HG02763 (cell line): Measurements from ENCODE around the gene LSM6.
A peak's percentile ranks its signal among the peaks of the same experiment; 100 is the strongest.

Source experiments
- ATAC-seq: cut with Tn5 transposase; IDR thresholded peaks from one replicate; pipeline ENCODE4 v1.9.1; 2021; ENCODE audit warnings: mild to moderate bottlenecking, moderate library complexity; ENCODE audit not compliant: unreplicated experiment

Gene LSM6

DNA sequence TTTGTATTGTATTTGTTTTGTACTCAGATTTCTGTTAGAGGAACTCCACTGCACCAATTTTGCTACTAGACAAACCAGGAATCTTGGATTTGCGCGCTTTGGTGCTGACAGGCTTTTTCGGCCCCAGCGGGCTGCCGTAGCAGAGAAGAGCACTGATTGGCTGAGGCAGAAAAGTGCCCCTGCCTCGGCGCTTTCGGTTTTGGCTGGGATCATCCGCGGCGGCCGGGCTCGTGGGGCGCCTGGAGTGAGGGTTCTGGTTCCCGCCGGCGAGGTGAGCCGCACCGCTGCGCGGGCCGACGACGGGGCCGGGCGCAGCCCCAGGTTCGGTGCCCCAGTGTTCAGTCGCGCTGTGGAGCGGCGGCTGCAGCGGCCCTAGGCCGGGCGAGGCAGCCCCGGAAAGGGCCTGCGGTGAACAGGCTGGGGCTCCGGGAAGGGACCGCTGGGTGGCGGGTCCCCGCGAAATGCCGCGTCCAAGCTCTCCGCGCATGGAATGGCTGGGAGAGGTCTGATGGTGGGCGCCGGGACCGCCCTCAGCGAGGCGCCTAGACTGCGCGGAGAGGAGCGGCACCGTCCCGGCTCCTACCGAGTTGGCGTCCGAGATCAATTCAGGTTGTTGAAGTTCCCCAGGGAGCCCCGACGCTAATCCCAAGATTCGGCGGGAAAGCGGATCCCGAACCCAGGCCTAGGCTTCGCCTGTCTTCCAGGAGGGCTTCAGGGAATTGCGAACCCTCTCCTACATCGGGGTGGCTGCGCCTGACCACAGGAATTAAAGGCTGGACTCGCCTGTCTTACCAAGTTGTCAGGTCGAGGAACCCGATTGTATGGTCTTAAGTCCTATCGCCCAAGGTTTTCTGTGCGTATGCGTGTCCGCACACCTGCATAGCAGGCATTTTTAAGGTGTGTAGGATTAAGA, at the start of gene LSM6:
Gene LSM6, plus strand, starts transcription at position 178 of the 913 bp plus-strand sequence. CDS start 7,204 bp downstream, outside the sequence.
- ATAC-seq: peak; percentile 94

DNA sequence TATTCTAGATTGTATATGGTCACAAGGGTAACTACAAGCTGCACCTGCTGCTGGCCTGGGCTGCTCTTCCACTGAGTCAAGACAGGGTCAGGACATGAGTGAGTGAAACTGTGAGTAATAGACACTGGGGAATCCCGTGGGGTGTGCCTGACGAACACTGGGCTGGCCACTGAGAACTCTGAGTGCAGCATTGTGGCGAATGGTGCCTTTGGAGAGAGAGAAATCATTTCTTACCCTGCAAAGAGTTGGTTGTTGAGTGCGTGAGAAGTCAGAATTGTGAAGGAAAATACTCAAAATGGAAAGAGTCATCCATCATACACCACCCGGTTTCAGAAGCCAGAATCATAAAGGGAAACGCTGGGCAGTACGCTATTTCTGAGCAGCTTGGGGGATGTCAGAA, 43.1 kb upstream of the LSM6 start:
- peak; percentile 98 for ATAC-seq

DNA sequence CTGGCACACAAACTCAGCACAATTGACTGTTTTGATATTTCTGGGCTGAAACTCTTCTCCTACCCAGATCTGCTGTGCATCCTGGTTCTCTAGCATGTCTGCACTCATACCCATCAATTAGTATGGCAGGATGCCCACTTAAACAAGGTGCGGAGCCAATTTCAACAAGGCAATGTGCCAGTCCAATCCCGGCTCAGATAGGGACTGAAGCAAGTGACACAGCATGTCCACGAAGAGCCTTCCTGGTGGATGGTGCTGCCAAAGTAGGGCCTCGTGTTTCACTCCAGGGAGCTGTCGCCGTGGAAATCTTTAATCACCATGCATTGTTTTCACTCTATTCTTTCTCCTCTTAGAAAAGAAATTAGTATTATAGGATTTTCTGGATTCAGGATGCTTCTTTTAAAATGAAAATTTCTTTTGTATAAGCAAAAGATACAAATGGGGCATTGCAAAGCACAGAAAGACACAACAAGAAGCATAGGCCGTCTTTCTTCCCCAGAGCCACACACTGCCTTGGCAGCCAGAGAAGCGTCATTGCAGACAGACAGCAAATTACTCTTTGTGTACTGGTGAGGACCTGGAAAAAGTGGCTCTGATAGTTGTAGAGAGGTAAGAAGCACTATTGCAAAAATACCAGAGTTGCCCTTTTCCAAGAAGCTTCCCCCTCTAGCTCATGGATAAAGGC, 40.6 kb upstream of the LSM6 start:
- ATAC-seq: no peak

DNA sequence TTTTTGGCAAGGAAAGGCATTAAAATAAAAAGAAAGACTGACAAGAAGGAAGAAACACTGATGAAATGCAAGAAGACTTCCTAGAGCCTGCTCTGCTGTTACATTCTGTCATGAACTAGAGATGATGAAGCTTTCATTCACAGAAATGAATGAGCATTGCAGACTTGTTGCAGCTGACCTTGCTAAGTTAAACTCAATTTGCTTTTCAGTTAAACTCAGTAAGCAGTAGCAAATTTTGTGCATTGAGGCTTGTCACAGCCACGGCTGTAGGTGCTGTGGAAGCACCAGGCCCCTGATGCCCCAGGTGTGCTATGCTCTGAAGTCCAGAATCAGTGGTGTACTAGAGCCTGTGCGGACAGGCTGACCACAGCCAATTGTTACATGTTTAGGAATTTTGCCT, 39.6 kb upstream of the LSM6 start:
- ATAC-seq: no peak

DNA sequence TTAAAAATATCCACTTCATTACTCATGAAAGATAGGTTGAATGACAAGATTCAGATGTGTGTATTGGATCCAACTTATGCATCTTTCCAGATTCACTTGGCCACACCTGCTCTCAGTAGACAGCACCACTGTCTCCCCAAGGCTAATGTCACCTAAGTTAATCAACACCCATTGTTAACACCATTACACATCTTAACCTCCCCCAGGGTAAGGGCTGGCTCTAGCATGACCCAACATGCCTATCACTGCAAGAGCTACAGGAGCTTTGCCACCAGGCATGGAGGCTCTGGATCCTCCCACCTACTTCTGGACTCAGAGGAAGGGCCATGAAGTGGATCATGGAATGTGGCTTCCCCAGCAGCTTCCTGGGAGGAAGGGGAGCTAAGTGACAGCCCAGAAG, 32.8 kb upstream of the LSM6 start:
- ATAC-seq: no peak

DNA sequence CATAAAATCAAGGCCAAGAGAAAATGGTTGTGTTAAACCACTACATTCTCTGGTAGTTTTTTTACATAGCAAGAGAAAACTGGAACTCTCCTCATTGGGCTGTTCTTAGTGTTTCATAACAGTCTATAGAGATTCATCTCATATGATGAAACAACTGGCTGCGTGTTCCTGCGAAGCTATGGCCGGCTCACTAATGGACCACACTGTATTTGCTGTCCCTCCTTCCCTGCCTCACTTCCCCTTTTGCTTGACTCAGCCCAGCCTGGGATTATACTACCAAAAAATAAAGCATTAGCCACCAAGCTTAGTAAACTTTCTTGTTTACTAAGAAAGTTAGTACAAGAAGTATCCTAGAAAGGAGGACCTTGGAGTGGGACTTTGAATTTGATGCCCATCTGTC, 31.6 kb upstream of the LSM6 start:
- no peak for ATAC-seq

DNA sequence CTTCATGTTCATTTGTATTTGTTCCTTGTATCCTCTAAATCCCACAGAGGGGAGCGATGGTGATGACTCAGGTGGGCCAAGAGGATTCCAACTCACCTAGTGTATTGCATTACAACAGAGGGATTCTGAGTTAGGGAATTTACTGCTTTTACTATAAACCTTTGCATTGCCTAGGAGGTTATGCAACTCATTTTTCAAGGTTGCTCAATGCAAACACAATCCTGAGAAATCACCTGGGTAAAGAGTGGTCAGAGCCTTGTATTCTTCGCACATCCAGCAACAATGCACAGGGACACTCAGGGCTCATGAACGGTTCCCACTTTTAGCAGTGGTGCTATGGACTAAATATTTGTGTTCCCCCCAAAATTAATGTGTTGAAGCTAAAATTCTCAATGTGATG, 28.6 kb upstream of the LSM6 start:
- ATAC-seq: no peak

DNA sequence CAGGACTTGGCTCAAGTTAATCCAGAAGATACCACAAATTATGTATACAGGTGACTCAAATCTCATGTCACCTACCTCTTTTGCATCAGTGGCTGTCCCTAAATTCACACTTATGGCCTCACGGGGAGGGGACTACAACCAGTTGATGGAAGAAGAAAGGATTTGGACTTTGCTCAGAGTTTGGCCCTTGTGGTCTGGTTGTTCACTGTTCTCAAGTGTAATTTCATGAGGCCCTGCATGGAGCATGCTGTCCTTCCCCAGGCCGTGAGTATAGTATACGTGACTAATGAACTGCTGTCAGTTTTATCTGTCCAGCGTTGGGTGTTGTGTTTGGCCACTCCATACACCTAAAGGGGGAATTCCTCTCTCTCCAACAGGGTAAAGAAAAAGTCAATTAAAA, 27.5 kb upstream of the LSM6 start:
- ATAC-seq: no peak

DNA sequence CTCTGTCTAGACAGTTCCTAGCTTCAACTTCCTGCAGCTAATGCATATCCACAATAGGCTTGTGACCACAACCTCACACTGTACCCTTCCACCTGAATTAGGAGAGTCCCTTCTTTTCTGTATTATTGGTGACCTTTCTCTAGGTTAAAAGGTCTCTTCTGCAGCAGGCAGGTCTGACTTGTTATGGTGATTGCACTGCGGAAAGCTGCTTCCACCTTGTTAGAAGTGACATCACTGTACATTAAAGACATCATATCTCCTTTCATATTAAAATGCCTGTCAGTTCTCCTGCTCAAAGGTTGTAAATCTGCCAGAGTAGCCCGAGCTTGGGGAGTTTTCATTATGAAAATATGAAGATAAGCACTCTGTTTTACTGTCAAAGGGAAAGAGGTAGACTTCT, 21.5 kb upstream of the LSM6 start:
- ATAC-seq: no peak

DNA sequence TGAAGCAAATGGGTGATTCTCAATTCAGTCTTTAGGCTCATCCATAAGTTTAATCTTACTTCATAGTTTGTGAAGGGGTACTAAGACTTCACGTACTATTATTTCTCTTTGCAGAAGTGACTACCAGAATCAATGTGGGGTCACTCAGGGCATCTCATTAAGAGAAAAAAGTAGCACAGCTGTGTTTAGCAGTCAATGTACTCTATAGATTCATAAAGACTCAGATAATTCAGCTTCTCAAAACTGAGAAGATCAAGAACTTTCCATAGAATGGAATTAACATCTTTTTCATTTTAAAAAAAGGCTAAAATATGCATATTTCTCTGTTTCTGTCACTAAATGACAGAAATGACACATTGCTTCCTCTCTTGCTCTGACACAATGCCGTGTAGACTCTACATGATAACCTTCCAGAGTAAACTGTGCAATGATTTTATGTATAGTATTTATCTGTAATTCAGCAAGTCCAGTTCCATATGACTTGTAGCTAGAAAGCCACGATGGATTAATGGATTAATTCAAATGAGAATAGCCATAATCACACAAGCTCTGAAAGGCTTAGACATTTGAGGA, 20.3 kb upstream of the LSM6 start:
- no peak for ATAC-seq

DNA sequence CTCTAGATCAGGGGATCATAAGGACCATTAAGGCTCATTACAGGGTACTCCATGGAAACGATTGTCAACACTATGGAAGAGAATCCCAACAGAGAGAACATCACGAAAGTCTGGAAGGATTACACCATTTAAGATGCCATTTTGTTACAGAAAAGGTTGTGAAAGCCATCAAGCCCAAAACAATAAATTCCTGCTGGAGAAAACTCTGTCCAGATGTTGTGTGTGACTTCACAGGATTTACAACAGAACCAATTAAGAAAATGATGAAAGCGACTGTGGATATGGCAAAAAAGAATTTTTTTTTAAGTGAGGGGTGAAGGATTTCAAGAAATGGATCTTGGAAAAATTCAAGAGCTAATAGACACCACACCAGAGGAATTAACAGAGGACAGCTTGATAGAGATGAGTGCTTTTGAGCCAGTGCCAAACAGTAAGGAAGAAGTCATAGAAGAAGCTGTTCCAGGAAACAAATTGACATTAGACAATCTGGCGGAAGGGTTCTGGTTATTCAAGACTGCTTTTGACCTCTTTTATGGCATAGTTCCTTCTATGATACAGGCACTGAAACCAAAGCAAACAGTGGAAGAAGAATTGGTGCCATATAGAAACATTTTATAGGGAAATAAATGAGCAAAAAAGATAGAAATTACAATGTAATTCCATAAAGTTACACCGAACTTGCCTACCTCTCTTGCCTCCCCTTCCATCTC, 17.3 kb upstream of the LSM6 start:
- ATAC-seq: no peak

DNA sequence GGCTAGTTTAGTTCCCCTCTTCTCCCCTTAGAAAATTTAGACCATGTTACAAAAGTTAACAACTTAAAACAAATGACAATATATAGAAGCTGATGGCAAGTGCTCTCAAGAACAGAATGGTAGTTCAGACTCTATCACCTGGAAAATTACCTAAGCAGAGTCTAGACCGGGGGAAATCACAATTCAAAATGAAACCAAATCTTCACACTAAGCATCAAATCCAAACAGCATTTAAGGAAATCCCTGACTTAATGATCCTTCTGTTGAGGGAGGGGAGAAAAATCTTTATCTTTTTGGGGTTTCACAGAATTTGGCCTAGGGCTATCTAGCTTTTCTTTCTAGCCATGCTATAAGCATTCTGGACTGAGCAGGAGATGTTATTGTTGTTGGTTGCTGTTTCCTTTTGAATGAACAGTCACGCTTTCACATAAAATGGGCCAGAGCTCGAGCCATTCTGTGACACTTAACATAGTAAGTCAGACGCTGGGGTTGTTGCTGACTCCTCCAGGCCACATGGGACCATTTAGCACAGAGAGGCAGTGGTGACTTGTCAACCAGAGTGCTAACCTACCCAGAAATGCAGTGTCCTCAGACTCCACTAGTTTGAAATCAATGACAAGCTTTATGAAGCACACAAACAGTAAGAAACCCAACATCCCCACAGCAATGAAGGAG, 16.0 kb upstream of the LSM6 start:
- no peak for ATAC-seq

DNA sequence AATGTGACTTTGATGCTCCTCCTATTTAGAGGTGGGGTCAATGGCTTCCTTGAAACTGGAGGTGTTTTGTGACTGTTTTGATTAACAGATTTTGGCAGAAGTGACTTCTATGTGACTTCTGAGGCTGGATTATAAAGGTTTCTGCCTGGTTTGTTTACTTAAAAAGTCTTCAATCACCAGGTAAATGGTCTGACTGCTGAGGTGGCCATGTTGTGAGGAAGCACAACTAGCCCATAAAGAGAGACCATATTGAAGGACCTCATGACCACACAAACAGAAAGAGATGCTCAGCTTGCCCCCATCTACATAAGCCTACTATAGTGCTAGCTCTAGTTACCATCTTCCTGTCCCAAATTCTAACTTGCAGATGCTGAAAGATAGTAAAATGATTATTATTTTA, 14.3 kb upstream of the LSM6 start:
- ATAC-seq: no peak

DNA sequence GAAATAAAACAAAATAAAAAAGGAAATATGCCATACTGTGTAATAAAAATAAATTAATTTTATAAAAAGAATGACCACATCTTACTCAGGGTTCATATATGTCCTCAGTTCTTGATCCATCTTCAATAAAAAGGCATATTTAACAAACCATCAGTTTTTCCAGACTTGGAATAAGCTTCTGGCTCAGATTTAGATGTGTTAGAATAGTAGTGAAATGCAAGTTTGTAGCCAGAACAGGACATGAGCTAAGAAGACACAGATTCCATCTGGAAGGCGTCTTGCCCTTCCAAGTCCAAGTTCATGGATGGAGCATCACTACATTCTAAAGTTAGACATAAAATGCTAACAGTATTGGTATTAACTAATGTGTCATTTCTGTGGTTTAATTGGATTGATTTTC, 10.3 kb upstream of the LSM6 start:
- ATAC-seq: no peak

DNA sequence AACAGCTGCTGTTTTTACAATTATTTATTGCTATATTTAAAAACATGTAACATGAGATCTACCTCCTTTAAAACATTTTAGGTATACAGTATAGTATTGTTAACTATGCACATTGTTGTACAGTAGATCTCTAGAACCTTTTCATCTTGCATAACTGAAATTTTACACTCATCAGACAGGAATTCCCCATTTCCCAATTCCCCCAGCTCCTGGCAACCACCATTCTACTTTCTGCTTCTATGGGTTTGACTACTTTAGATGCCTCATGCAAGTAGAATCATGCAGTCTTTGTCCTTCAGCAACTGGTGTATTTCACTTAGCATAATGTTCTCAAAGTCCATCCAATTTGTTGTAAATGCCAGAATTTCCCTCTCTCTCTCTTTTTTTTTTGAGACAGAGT, 9.7 kb upstream of the LSM6 start:
- ATAC-seq: no peak

DNA sequence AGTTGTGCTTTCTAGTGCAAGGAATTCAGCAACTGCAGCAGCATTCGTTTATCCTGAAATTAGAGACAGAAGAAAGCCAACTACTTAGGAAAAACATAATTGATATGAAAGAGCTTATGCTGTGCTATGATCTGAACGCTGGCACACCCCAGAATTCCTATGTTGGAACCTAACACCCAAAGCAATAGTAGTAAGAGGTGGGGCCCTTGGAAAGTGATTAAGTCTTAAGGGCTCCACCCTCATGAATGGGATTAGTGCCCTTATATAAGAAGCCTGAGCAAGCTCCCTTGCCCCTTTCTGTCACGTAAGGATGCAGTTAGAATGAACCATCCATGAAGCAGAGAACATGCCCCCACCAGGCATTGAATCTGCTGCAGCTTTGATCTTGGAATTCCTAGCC, 5.4 kb upstream of the LSM6 start:
- ATAC-seq: no peak

DNA sequence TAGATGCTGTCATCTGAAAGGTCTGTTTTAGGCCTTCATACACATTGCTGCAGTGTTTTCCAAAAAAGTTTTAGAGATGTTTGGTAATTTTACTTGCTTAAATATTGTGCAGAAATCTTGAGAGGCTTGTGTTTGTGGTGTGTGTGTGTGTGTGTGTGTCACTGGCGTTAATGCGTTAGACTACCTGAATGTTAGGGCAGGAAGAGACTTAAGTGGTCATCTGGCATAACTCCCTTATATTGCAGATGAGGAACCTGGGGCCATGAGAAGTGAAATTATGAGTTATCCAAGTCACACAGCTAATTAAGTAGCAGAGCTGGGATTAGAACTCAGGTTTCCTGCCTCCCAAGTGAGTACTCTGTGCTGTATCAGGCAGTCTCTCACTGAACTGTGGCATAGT, 1.4 kb downstream of the LSM6 start:
- no peak for ATAC-seq

DNA sequence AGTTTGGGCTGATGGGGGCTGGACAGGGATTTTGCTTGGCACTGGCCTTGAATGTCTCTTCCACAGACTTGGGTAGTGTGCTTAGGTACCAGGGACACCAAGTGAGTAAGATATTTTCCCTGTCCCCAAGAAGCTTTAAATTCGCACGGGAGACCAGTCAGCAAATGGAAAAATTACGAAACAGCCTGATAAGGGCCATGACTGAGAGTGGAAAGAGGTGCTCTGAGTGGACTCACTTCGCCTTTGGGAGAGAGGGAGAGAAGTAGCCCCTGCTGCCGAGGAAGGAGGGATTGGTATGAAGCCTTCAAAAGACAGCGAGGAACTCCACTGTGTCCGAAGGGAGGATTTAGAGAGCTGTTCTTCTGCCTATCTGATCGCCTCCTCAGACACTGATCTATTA, 2.6 kb downstream of the LSM6 start:
- no peak for ATAC-seq

DNA sequence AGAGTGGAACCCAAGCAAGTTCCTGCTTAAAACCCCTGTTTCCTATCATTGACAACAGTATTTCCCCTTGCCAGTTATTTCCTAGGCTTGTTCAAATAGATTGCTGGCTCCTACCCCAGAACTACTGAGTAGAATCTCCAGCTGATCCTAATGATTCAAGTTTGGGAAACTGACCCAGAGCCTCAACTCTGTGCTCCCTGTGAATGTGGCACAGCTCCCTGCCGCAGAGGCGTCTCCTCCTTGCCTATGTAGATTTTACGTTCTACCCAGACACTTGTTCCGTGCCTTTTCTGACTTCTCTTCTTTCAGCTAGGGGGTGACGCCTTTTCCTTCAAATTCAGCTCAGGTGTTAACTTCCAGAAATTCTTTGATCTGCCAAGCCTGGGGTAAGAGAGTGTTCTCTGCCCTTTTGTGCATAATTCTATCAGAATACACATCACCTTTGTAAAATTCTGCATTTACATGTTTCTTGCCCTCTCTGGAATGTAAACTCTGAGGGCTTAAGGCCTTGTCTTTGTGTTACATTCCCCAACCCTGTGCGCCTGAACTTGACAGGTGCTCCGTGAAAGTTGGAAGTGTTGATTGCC, 4.4 kb downstream of the LSM6 start:
- ATAC-seq: no peak

DNA sequence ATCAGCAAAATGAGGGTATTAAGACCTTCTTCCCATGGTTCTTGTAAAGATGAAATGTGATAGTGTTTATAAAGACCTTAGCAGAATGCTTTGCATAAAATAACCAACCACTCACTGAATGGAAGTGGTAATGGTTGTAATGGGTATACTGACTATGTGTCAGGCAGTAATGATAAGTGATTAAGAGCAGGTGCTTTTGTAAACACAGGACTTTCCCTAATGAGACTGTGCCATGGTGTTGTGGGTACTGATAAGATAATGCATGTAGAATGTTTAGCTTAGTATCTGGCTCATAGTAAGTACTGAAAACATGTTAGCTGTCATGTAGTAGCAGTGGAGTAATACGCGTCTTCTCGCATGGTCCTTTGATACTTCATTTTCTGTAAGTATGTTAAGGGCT, 6.9 kb downstream of the LSM6 start:
- ATAC-seq: no peak
